ENCODE results near the gene LRP5.

The LRP5 gene

DNA sequence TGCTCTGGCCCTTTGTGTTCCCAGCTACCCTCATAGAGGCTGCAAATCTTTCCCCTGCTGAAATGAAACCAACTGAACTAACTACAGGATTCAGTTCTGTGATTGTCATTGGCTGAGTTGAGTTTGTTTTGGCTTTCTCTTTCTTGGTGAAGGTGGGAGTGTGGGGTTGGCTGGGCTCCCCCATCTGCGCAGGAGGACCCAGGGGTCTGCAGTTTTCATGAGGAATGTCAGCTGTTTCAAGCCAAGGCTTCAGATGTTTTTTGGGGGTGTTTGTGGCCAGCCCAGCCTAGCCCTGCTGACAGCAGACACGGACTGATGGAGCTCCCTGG lies 34.0 kb downstream of the LRP5 start:
- TF ChIP-seq, protein P1, sequence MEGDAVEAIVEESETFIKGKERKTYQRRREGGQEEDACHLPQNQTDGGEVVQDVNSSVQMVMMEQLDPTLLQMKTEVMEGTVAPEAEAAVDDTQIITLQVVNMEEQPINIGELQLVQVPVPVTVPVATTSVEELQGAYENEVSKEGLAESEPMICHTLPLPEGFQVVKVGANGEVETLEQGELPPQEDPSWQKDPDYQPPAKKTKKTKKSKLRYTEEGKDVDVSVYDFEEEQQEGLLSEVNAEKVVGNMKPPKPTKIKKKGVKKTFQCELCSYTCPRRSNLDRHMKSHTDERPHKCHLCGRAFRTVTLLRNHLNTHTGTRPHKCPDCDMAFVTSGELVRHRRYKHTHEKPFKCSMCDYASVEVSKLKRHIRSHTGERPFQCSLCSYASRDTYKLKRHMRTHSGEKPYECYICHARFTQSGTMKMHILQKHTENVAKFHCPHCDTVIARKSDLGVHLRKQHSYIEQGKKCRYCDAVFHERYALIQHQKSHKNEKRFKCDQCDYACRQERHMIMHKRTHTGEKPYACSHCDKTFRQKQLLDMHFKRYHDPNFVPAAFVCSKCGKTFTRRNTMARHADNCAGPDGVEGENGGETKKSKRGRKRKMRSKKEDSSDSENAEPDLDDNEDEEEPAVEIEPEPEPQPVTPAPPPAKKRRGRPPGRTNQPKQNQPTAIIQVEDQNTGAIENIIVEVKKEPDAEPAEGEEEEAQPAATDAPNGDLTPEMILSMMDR (IDR thresholded peaks at IDR 0.05; ENCODE audit: low read length, missing control alignments) = no peak
- no peak overlapping the region for H3K4me3 ChIP-seq (replicated peaks; ENCODE audit: low read depth, low read length)
- DNase-seq (ENCODE audit: low read depth) = no peak

DNA sequence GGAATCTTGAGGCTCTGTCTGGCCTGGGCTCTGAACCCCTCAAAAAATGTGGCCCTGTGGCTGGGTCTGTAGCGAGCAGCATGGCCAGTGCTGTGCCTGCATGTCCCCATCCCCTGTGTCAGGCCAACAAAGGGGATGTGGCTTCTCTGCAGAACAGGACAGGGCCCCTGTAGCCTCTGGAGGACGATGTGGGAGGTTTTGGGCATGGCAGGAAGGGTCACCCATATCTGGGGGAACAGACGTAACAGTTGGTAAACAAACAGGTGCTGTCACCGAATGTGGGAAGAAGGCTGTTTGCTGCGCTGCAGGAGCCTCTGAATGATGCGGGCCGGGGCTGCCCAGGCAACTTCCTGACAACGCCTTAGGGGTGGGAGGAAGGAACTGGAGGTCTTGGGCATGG lies 35.0 kb downstream of the LRP5 start:
- DNase-seq (ENCODE audit: low read depth) = no peak
- TF ChIP-seq, protein P1 (IDR thresholded peaks at IDR 0.05; ENCODE audit: low read length, missing control alignments) = no peak
- H3K4me3 ChIP-seq (replicated peaks; ENCODE audit: low read depth, low read length) = no peak overlapping the region

DNA sequence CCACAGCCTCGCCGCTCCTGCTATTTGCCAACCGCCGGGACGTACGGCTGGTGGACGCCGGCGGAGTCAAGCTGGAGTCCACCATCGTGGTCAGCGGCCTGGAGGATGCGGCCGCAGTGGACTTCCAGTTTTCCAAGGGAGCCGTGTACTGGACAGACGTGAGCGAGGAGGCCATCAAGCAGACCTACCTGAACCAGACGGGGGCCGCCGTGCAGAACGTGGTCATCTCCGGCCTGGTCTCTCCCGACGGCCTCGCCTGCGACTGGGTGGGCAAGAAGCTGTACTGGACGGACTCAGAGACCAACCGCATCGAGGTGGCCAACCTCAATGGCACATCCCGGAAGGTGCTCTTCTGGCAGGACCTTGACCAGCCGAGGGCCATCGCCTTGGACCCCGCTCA lies 35.5 kb downstream of the LRP5 start:
- no peak for DNase-seq (ENCODE audit: low read depth)
- H3K4me3 ChIP-seq (replicated peaks; ENCODE audit: low read depth, low read length) = no peak overlapping the region
- TF ChIP-seq, protein P1 (IDR thresholded peaks at IDR 0.05; ENCODE audit: low read length, missing control alignments) = no peak

DNA sequence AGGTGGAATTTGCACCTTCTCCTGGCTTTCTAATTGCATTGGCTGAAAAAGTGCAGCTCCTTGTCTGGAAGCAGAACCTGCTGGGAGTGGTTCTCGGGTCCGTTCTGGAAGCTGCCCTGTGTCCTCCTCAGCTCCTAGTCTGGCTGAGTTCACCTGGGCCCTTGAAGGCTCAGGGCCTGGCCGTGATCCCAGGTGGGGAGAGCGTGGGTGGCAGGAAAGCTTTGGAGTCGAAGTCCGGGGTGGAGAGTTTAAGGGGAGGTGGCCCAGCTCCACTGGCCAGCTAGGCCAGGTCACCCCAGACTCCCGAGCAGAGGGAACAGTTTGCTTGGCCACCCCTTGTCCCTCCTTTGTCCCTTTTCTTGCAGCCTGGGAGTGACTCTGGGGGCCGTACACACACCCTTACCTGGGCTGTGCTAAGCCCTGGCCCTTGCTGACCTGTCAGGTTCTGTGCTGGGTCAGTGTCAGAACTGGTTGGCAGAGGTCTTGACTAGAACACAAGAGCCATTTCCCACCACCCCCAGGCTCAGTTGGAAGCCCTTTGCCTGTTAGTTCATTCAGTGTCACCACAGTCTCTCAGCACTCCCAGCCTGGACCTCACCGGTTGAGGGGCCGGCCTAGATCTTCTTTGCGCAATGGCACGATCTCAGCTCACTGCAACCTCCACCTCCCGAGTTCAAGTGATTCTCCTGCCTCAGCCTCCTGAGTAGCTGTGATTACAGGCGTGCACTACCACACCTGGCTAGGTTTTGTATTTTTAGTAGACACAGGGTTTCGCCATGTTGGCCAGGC lies 37.3 kb downstream of the LRP5 start:
- TF ChIP-seq, protein P1 (IDR thresholded peaks at IDR 0.05; ENCODE audit: low read length, missing control alignments) = no peak
- no peak overlapping the region for H3K4me3 ChIP-seq (replicated peaks; ENCODE audit: low read depth, low read length)
- DNase-seq (ENCODE audit: low read depth) = no peak

DNA sequence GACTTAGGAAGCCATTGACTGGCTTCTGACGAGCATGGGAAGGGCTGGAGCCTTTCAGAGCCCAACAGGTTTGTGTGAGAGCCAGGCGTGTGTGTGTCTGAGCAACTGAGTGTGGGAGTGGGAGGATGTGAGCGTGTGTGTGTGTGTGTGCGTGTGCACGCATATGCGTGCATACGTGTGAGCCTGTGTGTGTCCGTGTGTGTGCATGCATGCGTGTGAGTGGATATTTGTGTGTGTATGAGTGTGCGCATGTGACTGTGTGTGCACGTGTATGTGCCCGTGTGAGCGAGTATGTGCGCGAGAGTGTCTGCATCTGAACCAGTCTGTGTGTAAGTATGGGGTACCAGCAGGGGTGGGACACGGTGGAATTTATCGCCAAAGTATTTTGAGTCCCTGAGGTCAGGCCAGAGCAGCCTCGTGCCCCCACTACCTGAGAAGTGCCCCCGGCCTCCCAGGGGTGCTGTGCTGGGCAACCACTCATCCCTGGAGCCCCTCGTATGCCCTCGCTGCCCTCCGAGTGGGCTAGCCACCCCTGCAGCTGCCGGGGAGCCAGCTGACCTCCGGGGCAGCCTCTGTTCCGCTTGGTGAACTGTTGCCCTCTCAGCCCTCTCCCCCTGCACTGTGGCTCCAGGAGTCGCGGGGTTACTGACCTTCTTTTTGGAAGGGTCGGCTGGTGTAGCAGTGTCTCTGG lies 38.5 kb downstream of the LRP5 start:
- TF ChIP-seq, protein P1 (IDR thresholded peaks at IDR 0.05; ENCODE audit: low read length, missing control alignments) = no peak
- DNase-seq (ENCODE audit: low read depth) = no peak

DNA sequence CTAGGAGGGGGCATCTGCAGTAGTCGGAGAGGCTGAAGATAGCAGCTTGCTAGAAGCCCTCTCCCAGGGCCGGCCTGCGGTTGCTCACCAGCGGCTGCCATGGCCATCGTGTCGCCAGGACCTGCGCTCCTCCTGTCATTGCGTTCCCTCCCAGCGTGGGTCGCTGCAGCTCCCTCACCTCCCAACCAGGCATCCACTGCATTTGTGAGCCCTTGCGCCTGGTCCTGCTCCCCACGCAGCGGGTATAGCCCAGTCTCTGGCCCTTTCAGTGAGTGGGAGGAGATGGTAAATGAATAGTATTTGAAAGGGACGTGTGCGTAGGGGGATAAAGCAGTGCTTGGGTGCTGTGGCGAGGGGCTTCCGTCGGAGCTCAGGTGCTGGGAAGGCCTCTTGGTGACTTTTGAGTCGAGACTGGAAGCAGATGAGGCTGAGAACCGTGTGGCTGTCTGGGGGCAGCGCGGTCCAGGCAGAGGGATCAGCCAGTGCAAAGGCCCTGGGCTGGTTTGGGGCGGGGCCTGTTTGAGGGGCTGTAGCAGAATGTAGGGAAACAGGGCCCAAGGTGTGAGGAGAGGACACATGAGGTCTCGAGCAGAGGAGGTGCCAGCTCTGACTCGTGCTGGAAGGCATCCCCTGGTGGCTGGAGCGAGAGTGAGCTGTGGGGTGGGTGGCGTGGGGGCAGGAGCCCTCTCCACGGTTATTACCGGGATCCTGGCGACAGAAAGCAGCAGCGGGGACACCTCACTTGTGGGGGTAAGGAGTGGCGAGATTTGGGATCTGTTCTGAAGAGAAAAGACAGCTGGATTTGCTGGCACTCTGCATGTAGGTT lies 39.3 kb downstream of the LRP5 start:
- no peak for DNase-seq (ENCODE audit: low read depth)

More for the DNA sequence above, 38.5 kb downstream of the LRP5 start:
- H3K4me3 ChIP-seq (replicated peaks; ENCODE audit: low read depth, low read length) = no peak overlapping the region

More for the DNA sequence above, 39.3 kb downstream of the LRP5 start:
- H3K4me3 ChIP-seq (replicated peaks; ENCODE audit: low read depth, low read length) = no peak overlapping the region
- TF ChIP-seq, protein P1 (IDR thresholded peaks at IDR 0.05; ENCODE audit: low read length, missing control alignments) = no peak

All from fibroblast of pulmonary artery (primary cell).